Activated naive CD8-positive, alpha-beta T cell treated with anti-CD3 and anti-CD28 coated beads for 36 hours (primary cell): Measurements from ENCODE around the gene TUBB1. TPM values are rescaled to one million over a fixed set of nuclear protein-coding genes. Genes with fewer than 3 reads are reported as not detected.
A peak's percentile ranks its signal among the peaks of the same experiment; 100 is the strongest.

Source experiments
- DNase-seq: peaks from one replicate; pipeline ENCODE4 v3.0.0; 2021
- H3K27ac Mint-ChIP-seq: one replicate; pipeline ENCODE4 v1.8.0; 2022; ENCODE audit warnings: mild to moderate bottlenecking, moderate library complexity, mixed read lengths
- H3K27me3 Mint-ChIP-seq: one replicate; pipeline ENCODE4 v1.8.0; 2022; ENCODE audit warnings: mild to moderate bottlenecking, mixed read lengths
- H3K36me3 Mint-ChIP-seq: one replicate; pipeline ENCODE4 v1.8.0; 2021; ENCODE audit warnings: mild to moderate bottlenecking, mixed read lengths
- H3K4me1 Mint-ChIP-seq: one replicate; pipeline ENCODE4 v1.8.0; 2021; ENCODE audit warnings: mixed read lengths
- H3K4me3 Mint-ChIP-seq: one replicate; pipeline ENCODE4 v1.8.0; 2022; ENCODE audit warnings: mild to moderate bottlenecking, moderate library complexity, mixed read lengths
- H3K9me3 Mint-ChIP-seq: one replicate; pipeline ENCODE4 v1.8.0; 2022; ENCODE audit warnings: mixed read lengths
- total RNA-seq, 2 experiments: library from RNA; stranded (reverse); gene quantifications; one replicate each; pipeline ENCODE4 v1.2.3, GENCODE V29; 2021

Gene TUBB1
- total RNA-seq, 2 experiments from 2014 or later = not detected

DNA sequence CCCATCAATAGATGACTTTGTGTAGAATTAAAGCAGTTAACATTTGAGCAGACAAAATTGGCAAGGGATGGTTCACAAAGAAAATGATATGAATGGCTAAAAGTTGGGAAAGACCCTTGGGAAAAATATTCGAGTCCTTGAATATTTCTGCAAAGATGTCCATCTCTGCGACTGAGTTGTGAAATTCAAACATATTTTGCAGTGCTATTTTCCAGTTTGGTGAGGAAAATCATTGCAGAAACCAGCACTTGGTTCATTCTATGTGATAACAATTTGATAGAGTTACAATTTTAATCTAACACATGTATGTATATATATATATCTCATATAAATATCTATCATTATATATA lies 29.4 kb downstream of the TUBB1 start:
- Mint-ChIP-seq H3K9me3 (no peaks in the 10 kb centered on the region), H3K27ac (no peak overlapping the region), H3K36me3 (no peaks in the 10 kb centered on the region), H3K4me3 (no peak overlapping the region), H3K27me3 (peaks cover 21% of the 10 kb centered on the region), H3K4me1 (peaks cover 12% of the 10 kb centered on the region)
- DNase-seq = no peak

DNA sequence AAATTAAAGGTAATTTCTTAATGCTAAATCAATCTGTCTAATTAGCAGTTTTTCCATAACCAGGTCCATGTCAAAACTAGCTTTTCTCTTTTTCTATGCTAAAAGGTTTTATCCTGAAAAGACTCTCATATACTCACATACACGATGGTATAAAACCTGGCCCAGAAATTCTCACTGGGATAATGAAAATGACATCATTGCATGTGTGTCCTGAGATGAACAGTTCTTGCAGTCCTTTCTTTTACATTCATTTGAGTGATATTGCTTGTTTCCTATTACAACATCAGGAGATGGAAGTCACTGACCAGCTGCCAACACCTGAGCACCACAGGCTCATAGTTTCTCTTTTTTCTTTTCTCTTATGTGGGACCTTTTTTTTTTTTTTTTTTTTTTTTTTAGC lies 31.2 kb downstream of the TUBB1 start:
- no peak for DNase-seq
- Mint-ChIP-seq H3K4me3 (no peak overlapping the region), H3K4me1 (peaks cover 8% of the 10 kb centered on the region), H3K9me3 (no peaks in the 10 kb centered on the region), H3K27ac (no peak overlapping the region), H3K27me3 (peaks cover 25% of the 10 kb centered on the region), H3K36me3 (no peaks in the 10 kb centered on the region)

DNA sequence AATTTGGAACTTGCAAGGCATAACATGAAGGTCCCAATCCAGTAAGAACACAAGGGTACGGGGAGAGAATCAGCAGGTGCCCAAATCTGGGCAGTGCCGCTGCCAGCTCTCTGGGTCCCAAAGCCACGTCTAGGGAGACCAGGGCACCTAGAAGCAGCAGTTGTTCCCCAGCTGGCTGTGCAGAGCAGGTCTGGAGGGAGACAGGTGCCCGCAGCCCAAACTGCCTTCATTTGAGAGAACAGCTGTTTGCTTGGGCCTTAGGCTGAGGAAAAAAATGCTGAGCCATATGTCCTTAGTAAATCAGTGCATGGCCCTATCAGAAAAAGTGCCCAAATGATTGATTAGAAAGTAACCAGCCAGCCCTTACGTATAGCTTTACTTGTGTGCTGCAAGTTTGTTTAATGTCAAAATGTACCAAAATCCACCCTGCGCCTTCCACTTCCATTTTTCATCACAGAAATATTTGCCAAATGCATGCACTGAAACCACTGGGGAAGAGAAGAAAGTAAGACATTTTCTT lies 32.5 kb downstream of the TUBB1 start:
- Mint-ChIP-seq H3K4me1 (peaks cover 11% of the 10 kb centered on the region), H3K36me3 (no peaks in the 10 kb centered on the region), H3K27me3 (peaks cover 27% of the 10 kb centered on the region), H3K9me3 (no peaks in the 10 kb centered on the region), H3K4me3 (no peak overlapping the region), H3K27ac (no peak overlapping the region)
- no peak for DNase-seq

DNA sequence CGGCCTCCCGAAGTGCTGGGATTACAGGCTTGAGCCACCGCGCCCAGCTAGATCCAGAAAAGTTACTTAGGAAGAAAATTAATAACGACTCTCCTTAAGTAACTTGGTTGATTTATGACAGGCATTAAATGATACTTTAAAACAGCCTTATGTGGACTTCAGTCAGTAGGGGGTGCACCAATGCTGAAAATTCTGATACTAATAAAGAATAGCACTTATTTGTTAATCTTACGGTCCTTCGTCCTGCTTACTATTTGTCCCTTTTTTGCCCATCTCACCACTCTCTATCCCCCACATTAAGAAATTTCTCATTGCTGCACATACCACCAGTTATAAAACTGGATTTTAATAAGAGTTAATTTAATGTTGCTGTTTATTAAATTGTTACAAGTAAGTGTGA lies 36.1 kb downstream of the TUBB1 start:
- Mint-ChIP-seq H3K4me3 (no peak overlapping the region), H3K36me3 (no peaks in the 10 kb centered on the region), H3K27me3 (peaks cover 27% of the 10 kb centered on the region), H3K27ac (no peak overlapping the region), H3K9me3 (no peaks in the 10 kb centered on the region), H3K4me1 (peaks cover 3% of the 10 kb centered on the region)
- DNase-seq = no peak

DNA sequence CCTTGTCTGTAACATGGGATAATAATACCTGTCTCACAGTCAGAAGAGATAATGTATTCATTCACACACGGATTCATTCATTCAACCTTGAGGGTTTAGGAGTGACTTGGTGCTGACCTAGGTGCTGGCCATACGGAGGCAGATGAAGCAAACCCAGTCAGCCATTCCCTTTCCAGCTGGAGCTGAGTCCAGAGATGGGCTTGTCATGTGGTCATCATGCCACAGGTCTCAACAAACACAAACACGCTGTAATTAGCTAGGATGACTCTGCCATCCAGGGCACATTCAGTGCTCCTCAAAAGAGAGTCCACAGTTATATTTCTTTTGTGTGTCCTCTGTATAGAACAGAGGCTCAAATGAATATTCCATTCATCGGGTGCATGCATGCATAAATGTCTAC lies 42.9 kb downstream of the TUBB1 start:
- H3K36me3 Mint-ChIP-seq = no peaks in the 10 kb centered on the region

DNA sequence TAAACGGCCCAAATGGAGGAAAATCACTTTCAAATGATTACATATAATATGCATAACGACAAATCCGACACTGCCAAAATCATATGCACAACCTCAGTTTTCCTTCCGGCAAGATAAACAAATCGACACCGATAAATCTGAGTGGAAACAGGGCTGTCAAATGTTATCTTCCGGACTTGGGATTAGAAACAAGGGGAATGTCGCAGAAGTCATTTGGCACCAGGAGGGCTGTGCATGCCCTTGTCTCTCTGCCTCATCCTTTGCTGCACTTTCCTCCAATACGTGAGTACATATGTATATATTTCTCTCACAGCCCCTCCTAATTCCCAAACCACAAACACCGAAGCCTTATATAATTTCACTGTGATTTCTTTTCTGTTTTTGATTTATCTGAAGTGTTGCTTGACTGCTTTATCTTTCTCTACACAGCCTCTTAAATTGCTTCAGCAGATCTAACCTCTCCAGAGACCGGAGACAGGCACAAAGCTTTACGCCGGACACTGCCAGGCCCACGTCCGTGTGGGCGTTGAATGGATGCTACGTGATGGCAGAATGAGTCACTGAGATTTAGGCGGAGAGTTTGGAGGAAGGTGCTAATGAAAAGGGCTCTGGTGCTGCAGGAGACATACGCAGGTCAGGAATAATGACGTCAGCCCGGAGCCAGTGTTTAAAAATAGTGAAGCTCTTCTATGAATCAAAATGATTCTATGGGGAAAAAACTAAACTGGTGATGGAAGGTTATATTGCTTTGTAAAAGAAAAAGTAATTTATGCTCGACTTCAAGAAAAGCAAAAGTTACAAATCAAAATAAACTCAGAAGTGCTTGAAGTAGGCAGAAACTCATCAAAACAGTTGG lies 44.4 kb downstream of the TUBB1 start:
- H3K9me3 Mint-ChIP-seq = no peaks in the 10 kb centered on the region
- no peak overlapping the region for H3K4me3 Mint-ChIP-seq
- peaks cover 3% of the 10 kb centered on the region for H3K27me3 Mint-ChIP-seq
- H3K27ac Mint-ChIP-seq = no peak overlapping the region
- no peak for DNase-seq
- H3K4me1 Mint-ChIP-seq = no peaks in the 10 kb centered on the region
- H3K36me3 Mint-ChIP-seq = no peaks in the 10 kb centered on the region

More for the DNA sequence above, 42.9 kb downstream of the TUBB1 start:
- no peak for DNase-seq
- Mint-ChIP-seq H3K4me1 (no peaks in the 10 kb centered on the region), H3K27me3 (peaks cover 3% of the 10 kb centered on the region), H3K9me3 (no peaks in the 10 kb centered on the region), H3K27ac (no peak overlapping the region), H3K4me3 (no peak overlapping the region)

DNA sequence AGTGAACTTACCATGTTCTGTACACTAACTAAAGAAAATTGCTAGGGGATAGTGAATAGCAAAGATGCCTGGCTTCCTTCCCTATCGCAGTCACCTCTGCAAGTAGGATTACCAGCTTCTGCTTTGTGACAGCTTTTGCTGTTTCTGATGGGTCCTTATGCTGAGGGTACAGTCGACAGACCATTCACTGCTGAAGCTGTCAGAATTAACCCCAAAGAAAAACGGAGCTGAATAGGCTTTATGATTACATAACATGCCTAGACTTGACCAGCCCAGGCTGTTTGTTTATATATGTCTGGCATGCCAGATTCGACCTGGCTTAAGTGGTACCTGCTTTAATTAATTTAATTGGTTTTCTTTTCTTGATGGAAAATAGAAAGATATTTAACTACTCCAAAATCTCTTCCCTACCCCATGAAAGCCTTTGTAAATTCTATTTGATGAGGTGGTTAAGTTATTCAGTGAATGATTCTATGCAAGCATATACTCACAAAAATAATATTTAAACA lies 45.0 kb downstream of the TUBB1 start:
- Mint-ChIP-seq H3K36me3 (no peaks in the 10 kb centered on the region), H3K4me1 (no peaks in the 10 kb centered on the region), H3K27me3 (peaks cover 3% of the 10 kb centered on the region), H3K4me3 (no peak overlapping the region), H3K9me3 (no peaks in the 10 kb centered on the region), H3K27ac (no peak overlapping the region)
- no peak for DNase-seq

DNA sequence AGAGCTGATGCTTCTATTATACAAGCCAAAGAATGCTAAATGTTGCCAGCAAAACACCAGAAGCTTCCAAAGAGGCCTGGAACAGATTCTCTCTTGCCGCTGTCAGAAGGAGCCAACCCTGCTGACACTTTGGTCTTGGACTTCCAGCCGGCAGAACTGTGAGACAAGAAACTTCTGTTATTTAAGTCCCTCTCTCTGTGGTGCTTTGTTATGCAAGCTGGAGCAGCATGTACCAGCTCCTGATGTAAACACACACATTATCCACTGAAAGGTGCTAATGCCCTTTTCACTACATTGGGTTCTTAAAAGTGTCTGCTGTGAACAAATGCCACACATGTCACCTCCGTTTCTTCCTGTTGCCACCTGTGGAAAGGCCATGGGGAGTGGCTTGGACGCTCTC lies 49.3 kb downstream of the TUBB1 start:
- Mint-ChIP-seq H3K4me3 (no peak overlapping the region), H3K27me3 (peaks cover 14% of the 10 kb centered on the region), H3K4me1 (peaks cover 12% of the 10 kb centered on the region), H3K36me3 (no peaks in the 10 kb centered on the region), H3K9me3 (no peaks in the 10 kb centered on the region), H3K27ac (no peak overlapping the region)
- no peak for DNase-seq

DNA sequence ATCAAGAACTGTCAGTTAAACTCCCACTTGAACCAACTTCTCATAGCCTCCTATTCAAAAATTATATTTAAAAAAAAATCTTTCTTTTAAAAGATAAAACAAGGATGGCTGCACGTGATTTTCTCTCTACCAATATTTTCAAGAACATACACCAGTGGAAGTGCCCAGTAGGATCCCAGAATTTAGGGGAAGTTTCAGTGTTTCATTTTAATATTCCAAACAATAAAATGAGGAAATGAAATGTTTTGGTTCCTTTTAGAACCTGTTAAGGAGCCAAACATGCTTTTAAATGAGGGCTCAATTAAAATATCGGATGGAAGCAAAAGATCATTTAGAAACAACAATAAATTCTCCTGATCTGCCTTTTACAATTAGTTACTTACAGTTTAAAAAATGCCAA lies 49.8 kb downstream of the TUBB1 start:
- DNase-seq = no peak
- no peaks in the 10 kb centered on the region for H3K9me3 Mint-ChIP-seq
- peaks cover 17% of the 10 kb centered on the region for H3K4me1 Mint-ChIP-seq
- no peak overlapping the region for H3K27ac Mint-ChIP-seq
- H3K27me3 Mint-ChIP-seq = peaks cover 14% of the 10 kb centered on the region
- H3K36me3 Mint-ChIP-seq = no peaks in the 10 kb centered on the region
- H3K4me3 Mint-ChIP-seq = no peak overlapping the region

DNA sequence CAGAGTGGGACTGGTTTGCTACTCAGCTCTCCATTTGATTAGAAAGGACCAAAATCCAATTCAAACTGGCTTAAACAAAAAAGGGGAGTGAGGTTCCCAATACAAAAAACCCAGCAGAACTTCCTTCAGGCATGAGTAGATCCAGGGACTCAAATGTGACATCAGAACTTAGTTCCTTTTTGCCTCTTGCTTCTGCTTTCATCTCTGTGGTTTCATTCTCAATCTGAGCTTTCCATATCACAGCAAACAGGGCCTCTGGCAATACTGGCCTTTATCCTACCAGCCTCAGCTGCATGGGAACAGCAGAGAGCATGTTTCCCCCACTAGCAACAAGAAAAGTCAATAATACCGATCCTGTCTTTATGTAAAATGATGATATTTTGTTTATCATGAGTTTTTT lies 52.0 kb downstream of the TUBB1 start:
- no peaks in the 10 kb centered on the region for H3K9me3 Mint-ChIP-seq
- no peak overlapping the region for H3K27ac Mint-ChIP-seq
- peaks cover 39% of the 10 kb centered on the region for H3K4me1 Mint-ChIP-seq
- H3K36me3 Mint-ChIP-seq = peaks cover 1% of the 10 kb centered on the region
- no peak overlapping the region for H3K4me3 Mint-ChIP-seq
- H3K27me3 Mint-ChIP-seq = peaks cover 14% of the 10 kb centered on the region
- no peak for DNase-seq

DNA sequence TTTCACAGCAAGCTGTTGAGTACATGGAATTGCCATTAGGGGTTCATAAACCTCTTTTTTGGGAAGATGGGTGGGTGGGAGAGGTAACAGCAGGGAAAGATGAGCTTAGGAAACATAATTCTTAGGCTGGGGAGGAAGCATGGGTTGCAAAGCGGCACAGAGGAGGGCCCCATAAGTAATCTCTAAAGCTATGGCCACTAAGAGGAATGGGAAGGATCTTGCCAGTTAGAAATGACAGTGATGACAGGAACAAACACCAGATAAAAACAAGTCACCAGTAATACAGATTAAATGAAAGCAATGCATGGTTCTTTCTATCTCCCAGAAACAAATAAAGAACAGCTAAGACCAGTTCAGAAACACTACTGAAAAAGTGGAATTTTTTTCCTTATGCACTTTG lies 54.4 kb downstream of the TUBB1 start:
- Mint-ChIP-seq H3K27me3 (peaks cover 14% of the 10 kb centered on the region), H3K9me3 (no peaks in the 10 kb centered on the region), H3K4me1 (peaks cover 59% of the 10 kb centered on the region), H3K4me3 (no peak overlapping the region), H3K27ac (no peak overlapping the region), H3K36me3 (peaks cover 2% of the 10 kb centered on the region)
- DNase-seq = no peak

DNA sequence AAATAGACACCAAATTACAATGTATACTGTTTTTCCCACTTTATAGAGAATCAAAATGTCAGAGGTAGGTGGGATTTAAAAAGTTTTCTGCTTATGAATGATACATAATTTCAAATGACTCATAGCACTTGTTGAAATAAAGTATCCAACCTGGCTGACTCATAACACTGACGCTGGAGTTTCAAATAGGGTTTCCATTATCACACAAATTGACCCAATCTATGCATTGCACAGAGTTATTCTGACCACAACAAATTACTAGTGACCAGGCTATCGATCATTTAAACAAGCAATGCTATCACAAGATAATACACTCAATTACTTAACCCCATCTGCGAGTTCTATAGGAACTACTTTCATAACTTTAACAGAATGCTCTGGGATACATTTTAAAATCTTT lies 55.2 kb downstream of the TUBB1 start:
- no peak for DNase-seq
- Mint-ChIP-seq H3K4me1 (peaks cover 60% of the 10 kb centered on the region), H3K27ac (peak overlapping the region; percentile 30), H3K27me3 (peaks cover 14% of the 10 kb centered on the region), H3K36me3 (peaks cover 2% of the 10 kb centered on the region), H3K4me3 (no peak overlapping the region), H3K9me3 (no peaks in the 10 kb centered on the region)

DNA sequence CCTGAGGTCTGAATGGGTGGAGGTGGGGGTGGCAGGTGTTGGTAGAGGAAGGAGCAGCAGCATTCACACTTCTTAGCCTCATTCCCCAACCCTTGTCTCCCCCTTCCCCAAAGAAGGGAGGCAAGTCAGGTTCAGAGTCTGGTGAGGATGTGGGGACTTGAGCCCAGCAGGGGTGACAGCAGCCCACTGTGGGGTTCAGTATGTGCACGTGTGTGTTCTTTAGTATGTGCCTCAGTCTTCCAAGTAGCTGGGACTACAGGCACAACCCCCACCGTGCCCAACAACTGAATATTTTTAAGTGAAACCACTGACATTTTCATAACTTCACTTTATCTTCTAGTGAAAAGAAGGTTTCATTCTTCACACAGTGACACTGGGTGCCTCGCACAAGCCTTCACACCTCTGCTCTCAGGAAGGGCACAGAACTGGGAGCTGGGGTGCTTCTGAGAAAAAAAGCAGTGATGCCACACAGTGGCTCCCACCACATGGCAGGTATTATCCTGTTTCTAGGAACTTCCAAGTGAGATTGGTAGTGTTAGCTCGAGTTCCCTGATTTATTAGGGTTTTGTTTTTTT lies 56.8 kb downstream of the TUBB1 start:
- peaks cover 58% of the 10 kb centered on the region for H3K4me1 Mint-ChIP-seq
- peak overlapping the region; percentile 77 for H3K27ac Mint-ChIP-seq
- peak; percentile 39 for DNase-seq
- no peaks in the 10 kb centered on the region for H3K9me3 Mint-ChIP-seq
- peaks cover 13% of the 10 kb centered on the region for H3K27me3 Mint-ChIP-seq
- peaks cover 2% of the 10 kb centered on the region for H3K36me3 Mint-ChIP-seq
- peak overlapping the region; percentile 36 for H3K4me3 Mint-ChIP-seq
